Sigmoid colon (tissue), 7 donors: ENCODE results near the gene MPST. TPM values are rescaled to one million over a fixed set of nuclear protein-coding genes. Genes with fewer than 3 reads are reported as not detected.
A peak's percentile ranks its signal among the peaks of the same experiment; 100 is the strongest.

Experiments
- DNase-seq: peaks from one replicate; pipeline ENCODE4 v3.0.0-alpha.2; 2019
- H3K27ac ChIP-seq, 4 donors: fragments of 200-600 bp; sonication (generic); one replicate each; pipeline ENCODE4 v1.5.1; 2016 to 2019; ENCODE audit warnings: mild to moderate bottlenecking in 1 of 4
- H3K27me3 ChIP-seq, 3 donors: fragments of 200-600 bp; sonication (generic); one replicate each; pipeline ENCODE4 v1.5.1; 2019; ENCODE audit warnings: mild to moderate bottlenecking in 1 of 3
- H3K36me3 ChIP-seq, 4 donors: fragments of 200-600 bp; sonication (generic); one replicate each; pipeline ENCODE4 v1.5.1; 2016 to 2019
- H3K4me1 ChIP-seq, 4 donors: fragments of 200-600 bp; sonication (generic); one replicate each; pipeline ENCODE4 v1.5.1; 2017 to 2019
- H3K4me3 ChIP-seq, 4 donors: fragments of 200-600 bp; sonication (generic); one replicate each; pipeline ENCODE4 v1.5.1; 2017 to 2019; ENCODE audit warnings: mild to moderate bottlenecking in 2 of 4, moderate library complexity in 1 of 4
- H3K9me3 ChIP-seq, 4 donors: fragments of 200-600 bp in 3 of 4; sonication (generic) in 3 of 4; one replicate each; pipeline versions ENCODE4 v1.5.1 to v1.6.1; 2013 to 2019
- EP300 ChIP-seq, 4 donors: sonication (generic); formaldehyde crosslinking; IDR thresholded peaks; one replicate each; pipeline ENCODE4 v1.6.1; 2017; ENCODE audit warnings: antibody characterized with exemption in 4 of 4
- POLR2A ChIP-seq, 2 donors: fragments of 450-650 bp; IDR thresholded peaks; one replicate each; pipeline ENCODE4 v1.6.1; 2016; ENCODE audit warnings: antibody characterized with exemption in 2 of 2, mild to moderate bottlenecking in 2 of 2, moderate library complexity in 2 of 2
- POLR2AphosphoS5 ChIP-seq, 4 donors: sonication (generic); formaldehyde crosslinking; IDR thresholded peaks; one replicate each; pipeline ENCODE4 v1.6.1; 2017; ENCODE audit warnings: antibody characterized with exemption in 4 of 4
- WGBS, 2 donors: extraction: QIAGEN DNeasy Blood & Tissue Kit; methylation state at CpG; one replicate each; pipeline ENCODE4 v1.1.7; 2013; 5-methylcytosine and 5-hydroxymethylcytosine counted together
- intact Hi-C: fragments of 100-400 bp; cut with DNase I; formaldehyde crosslinking; loops from one replicate; pipeline ENCODE4 v1.15.1; 2023
- polyA plus RNA-seq, 3 donors: library from polyadenylated mRNA; stranded (reverse); fragments of 200-250 nt; gene quantifications; one replicate each; pipeline ENCODE4 v1.2.3, GENCODE V29; 2013
- small RNA-seq, 3 donors: library from RNA; depleted of rRNA; stranded (forward); fragments of <200 nt; gene quantifications; one replicate each; pipeline ENCODE3, GENCODE V24; 2016
- total RNA-seq, 4 donors: library from RNA; depleted of rRNA; stranded (reverse); fragments of >200 nt; gene quantifications; one replicate each; pipeline ENCODE4 v1.1.0, GENCODE V29; 2016
- TF ChIP-seq, protein P1 (sequence below), 4 experiments: fragments of 450-650 bp in 3 of 4; fragments of 200-600 bp in 1 of 4; IDR thresholded peaks; one replicate each; pipeline ENCODE4 v1.5.1; 2016 to 2019; ENCODE audit warnings: antibody characterized with exemption in 4 of 4, mild to moderate bottlenecking in 3 of 4, moderate library complexity in 2 of 4
- donor health status: healthy with polysubstance abuse.
- donor health status: Bipolar disorder and iron deficiency.
- donor health status: healthy.

MPST gene
- total and polyA plus RNA-seq, 7 donors, result 94.2 to 340 (median 143) TPM

DNA sequence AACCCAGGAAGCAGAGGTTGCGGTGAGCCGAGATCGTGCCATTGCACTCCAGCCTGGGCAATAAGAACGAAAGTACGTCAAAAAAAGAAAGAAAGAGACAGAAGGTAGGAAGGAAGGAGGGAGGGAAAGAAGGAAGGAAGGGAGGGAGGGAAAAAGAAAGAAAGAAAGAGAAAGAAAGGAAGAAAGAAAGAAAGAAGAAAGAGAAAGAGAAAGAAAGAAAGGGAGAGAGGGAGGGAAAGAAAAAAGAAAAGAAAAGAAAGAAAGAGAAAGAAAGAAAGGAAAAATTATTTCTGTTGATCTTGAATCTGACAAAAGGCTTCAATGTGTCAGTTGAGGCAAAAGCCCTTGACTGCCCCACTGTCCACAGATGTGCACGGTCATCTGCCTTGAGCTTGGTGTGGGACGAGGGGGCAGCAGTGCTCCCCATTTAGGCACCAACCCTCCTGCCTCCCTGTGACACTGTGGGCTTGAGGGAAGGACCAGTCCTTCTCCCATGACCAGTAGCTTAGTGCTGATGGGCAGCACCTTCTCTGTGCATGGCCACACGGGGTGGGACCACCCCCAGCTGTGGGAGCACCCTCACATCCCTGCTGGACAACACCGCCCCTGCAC is 56.4 kb downstream of the MPST start:
- WGBS, 2 donors, result 79 to 84% methylated on average over 9 of the region's 9 CpGs
- no peaks in the 10 kb centered on the region for H3K9me3 ChIP-seq
- no peaks in the 10 kb centered on the region for H3K36me3 ChIP-seq
- H3K4me3 ChIP-seq, result no peak overlapping the region
- TF ChIP-seq, protein P1, sequence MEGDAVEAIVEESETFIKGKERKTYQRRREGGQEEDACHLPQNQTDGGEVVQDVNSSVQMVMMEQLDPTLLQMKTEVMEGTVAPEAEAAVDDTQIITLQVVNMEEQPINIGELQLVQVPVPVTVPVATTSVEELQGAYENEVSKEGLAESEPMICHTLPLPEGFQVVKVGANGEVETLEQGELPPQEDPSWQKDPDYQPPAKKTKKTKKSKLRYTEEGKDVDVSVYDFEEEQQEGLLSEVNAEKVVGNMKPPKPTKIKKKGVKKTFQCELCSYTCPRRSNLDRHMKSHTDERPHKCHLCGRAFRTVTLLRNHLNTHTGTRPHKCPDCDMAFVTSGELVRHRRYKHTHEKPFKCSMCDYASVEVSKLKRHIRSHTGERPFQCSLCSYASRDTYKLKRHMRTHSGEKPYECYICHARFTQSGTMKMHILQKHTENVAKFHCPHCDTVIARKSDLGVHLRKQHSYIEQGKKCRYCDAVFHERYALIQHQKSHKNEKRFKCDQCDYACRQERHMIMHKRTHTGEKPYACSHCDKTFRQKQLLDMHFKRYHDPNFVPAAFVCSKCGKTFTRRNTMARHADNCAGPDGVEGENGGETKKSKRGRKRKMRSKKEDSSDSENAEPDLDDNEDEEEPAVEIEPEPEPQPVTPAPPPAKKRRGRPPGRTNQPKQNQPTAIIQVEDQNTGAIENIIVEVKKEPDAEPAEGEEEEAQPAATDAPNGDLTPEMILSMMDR (IDR thresholded peaks at IDR 0.05), result no peak
- TF ChIP-seq EP300 (IDR thresholded peaks at IDR 0.05) (no peak), POLR2A (IDR thresholded peaks at IDR 0.05) (no peak), POLR2AphosphoS5 (IDR thresholded peaks at IDR 0.05) (no peak)
- DNase-seq, result no peak
- H3K4me1 ChIP-seq, result no peaks in the 10 kb centered on the region
- intact Hi-C loops, result loop anchor here (5.0 kb wide), 1 partner anchor 121 kb away; no protein-coding TSS in a partner anchor
- H3K27me3 ChIP-seq, result peaks cover 0 to 58% (median 5%) of the 10 kb centered on the region in 3 donors
- no peak overlapping the region for H3K27ac ChIP-seq

DNA sequence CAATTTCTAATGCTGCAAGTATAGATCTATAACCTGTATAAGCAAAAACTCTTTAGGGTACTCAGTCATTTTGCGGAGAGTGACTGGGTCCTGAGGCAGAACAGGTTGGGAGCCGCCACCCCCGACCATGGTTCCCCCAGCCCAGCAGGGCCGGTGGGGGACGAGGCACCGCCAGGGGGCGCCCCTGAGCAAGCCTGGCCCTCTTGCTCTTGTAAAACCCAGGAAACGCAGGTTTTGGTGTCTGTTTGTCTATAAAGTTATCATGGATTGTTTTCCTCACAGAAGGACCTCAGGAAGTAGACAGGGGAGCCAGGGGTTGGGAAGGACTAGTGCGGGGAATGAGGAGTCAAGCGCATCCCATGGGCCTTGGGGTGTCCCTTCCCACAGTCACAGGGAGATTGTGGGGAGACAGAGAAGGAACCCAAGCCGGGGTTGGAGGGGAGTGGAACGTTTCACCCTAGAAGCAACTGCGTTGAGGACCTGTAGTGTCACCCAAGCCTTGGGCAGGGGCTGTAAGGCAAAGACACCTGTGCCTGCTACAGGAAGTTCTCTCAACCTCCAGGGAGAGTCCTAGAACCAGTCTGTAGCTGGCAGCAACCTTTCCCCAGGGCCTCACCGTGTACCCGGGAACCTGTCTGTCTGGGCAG is 58.4 kb downstream of the MPST start:
- 18 to 26% methylated on average over 15 of the region's 15 CpGs for WGBS, 2 donors
- TF ChIP-seq POLR2A (IDR thresholded peaks at IDR 0.05), result no peak
- no peak for TF ChIP-seq POLR2AphosphoS5 (IDR thresholded peaks at IDR 0.05)
- TF ChIP-seq EP300 (IDR thresholded peaks at IDR 0.05), result no peak
- TF ChIP-seq, protein P1 (IDR thresholded peaks at IDR 0.05), result peak; percentile 22 to 68 (median 66)
- intact Hi-C loops, result loop anchor here (5.0 kb wide), 1 partner anchor 119 kb away; no protein-coding TSS in a partner anchor
- H3K9me3 ChIP-seq, result no peaks in the 10 kb centered on the region
- H3K4me3 ChIP-seq, result no peak overlapping the region
- peaks cover 0 to 49% (median 0%) of the 10 kb centered on the region in 3 donors for H3K27me3 ChIP-seq
- H3K36me3 ChIP-seq, result no peaks in the 10 kb centered on the region
- no peaks in the 10 kb centered on the region for H3K4me1 ChIP-seq
- no peak overlapping the region for H3K27ac ChIP-seq
- no peak for DNase-seq

DNA sequence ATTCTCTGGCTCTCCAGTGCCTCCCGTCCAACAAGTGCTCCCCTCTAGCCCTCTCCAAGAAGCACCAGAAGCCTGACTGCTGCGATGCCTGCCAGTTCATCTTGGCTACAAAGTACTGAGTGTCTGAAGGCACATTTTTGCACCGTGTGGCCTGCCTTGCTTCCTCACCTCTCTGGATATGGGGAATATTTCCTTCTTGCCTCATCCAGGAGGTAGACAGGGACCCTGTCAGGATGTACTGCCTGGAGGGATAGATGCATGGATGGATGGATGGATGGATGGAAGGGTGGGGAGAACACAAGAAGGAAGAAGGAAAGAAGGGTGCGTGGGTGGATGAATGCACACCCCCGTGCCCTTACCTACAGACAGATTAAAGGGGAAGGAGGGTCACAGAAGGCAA is 59.6 kb downstream of the MPST start:
- no peak for DNase-seq
- Histone ChIP-seq H3K9me3 (no peaks in the 10 kb centered on the region), H3K27ac (no peak overlapping the region), H3K4me3 (no peak overlapping the region), H3K4me1 (no peaks in the 10 kb centered on the region), H3K27me3 (peaks cover 0 to 43% (median 0%) of the 10 kb centered on the region in 3 donors), H3K36me3 (no peaks in the 10 kb centered on the region)
- WGBS, 2 donors, result 65 to 71% methylated on average over 5 of the region's 5 CpGs
- intact Hi-C loops, result loop anchor here (5.0 kb wide), 1 partner anchor 118 kb away; no protein-coding TSS in a partner anchor
- TF ChIP-seq, protein P1 (IDR thresholded peaks at IDR 0.05), result no peak
- TF ChIP-seq POLR2AphosphoS5 (IDR thresholded peaks at IDR 0.05), result no peak
- TF ChIP-seq EP300 (IDR thresholded peaks at IDR 0.05), result no peak
- no peak for TF ChIP-seq POLR2A (IDR thresholded peaks at IDR 0.05)

Small RNA genes lying within 50 kb of the gene (small RNA-seq; reads per million reads assigned to genes)
- 0 reads per million in 3 donors for gene RF00019

Other genes starting within 250 kb of the MPST start
- gene IFT27, start 243.6 kb upstream of the MPST start, total RNA-seq, result 10 to 100 TPM; 15.9 to 27.7 (median 25.1) TPM
- gene IFT27, start 243.6 kb upstream of the MPST start, polyA plus RNA-seq, result 10 to 100 TPM; 15.0 to 27.9 (median 17.8) TPM
- not detected for gene PVALB, start 202.7 kb upstream of the MPST start, total RNA-seq
- gene PVALB, start 202.7 kb upstream of the MPST start, polyA plus RNA-seq, result not detected
- gene NCF4, start 158.7 kb upstream of the MPST start, total RNA-seq, result 10 to 100 TPM; 13.5 to 19.3 (median 14.8) TPM
- 10 to 100 TPM; 25.2 to 35.8 (median 28.0) TPM for gene NCF4, start 158.7 kb upstream of the MPST start, polyA plus RNA-seq
- gene CSF2RB, start 106.1 kb upstream of the MPST start, total RNA-seq, result 1 to 10 TPM; 3.0 to 5.0 (median 3.9) TPM
- gene CSF2RB, start 106.1 kb upstream of the MPST start, polyA plus RNA-seq, result 10 to 100 TPM in 1 of 3 donors, 1 to 10 TPM in 1, under 1 TPM in 1; 0.60 to 11.4 (median 3.7) TPM
- 10 to 100 TPM; 29.1 to 31.4 (median 30.3) TPM for gene TST, start 295 bp upstream of the MPST start, total RNA-seq
- 1,000 to 10,000 TPM in 1 of 3 donors, 100 to 1,000 TPM in 2; 390 to 1,038 (median 663) TPM for gene TST, start 295 bp upstream of the MPST start, polyA plus RNA-seq
- 10 to 100 TPM; 17.8 to 49.0 (median 24.0) TPM for gene KCTD17, start 32.0 kb downstream of the MPST start, total RNA-seq
- gene KCTD17, start 32.0 kb downstream of the MPST start, polyA plus RNA-seq, result 10 to 100 TPM; 23.4 to 55.5 (median 48.4) TPM
- gene TMPRSS6, start 90.0 kb downstream of the MPST start, total RNA-seq, result not detected
- 1 to 10 TPM in 1 of 3 donors, under 1 TPM in 1, not detected in 1; 0.79 to 1.8 TPM for gene TMPRSS6, start 90.0 kb downstream of the MPST start, polyA plus RNA-seq
- under 1 TPM in 3 of 4 donors, not detected in 1; under 0.01 to 0.33 (median 0.14) TPM for gene IL2RB, start 130.2 kb downstream of the MPST start, total RNA-seq
- 1 to 10 TPM in 1 of 3 donors, under 1 TPM in 2; under 0.01 to 9.7 (median 0.46) TPM for gene IL2RB, start 130.2 kb downstream of the MPST start, polyA plus RNA-seq
- 1 to 10 TPM; 1.1 to 5.5 (median 1.6) TPM for gene C1QTNF6, start 168.5 kb downstream of the MPST start, total RNA-seq
- 10 to 100 TPM in 1 of 3 donors, 1 to 10 TPM in 2; 1.8 to 12.1 (median 1.8) TPM for gene C1QTNF6, start 168.5 kb downstream of the MPST start, polyA plus RNA-seq
- gene SSTR3, start 192.7 kb downstream of the MPST start, total RNA-seq, result under 1 TPM in 1 of 4 donors, not detected in 3; 0.36 TPM
- 1 to 10 TPM in 1 of 3 donors, not detected in 2; 1.7 TPM for gene SSTR3, start 192.7 kb downstream of the MPST start, polyA plus RNA-seq
- 1 to 10 TPM; 3.0 to 8.0 (median 5.0) TPM for gene RAC2, start 224.5 kb downstream of the MPST start, total RNA-seq
- gene RAC2, start 224.5 kb downstream of the MPST start, polyA plus RNA-seq, result 100 to 1,000 TPM in 1 of 3 donors, 10 to 100 TPM in 2; 14.8 to 138 (median 17.4) TPM